ENCODE results near the gene PANK3.

GRCh38 chr5:168575391-168576372, 3.5 kb downstream of the PANK3 start:
- TF ChIP-seq SMC3 (conservative IDR thresholded peaks at IDR 0.05; ENCODE audit: insufficient read depth, low read depth, low read length): no peak
- no peak for TF ChIP-seq CTCF (IDR thresholded peaks at IDR 0.05 in 2 of 3, conservative IDR thresholded peaks at IDR 0.05 in 1 of 3; ENCODE audit: insufficient read depth in 2 of 3, low read depth in 1 of 3, low read length in 3 of 3)
- TF ChIP-seq ADNP (tag; IDR thresholded peaks at IDR 0.05): no peak
- TF ChIP-seq ZBTB40 (IDR thresholded peaks at IDR 0.05): no peak
- TF ChIP-seq ZBTB40 (CRISPR knock-in tag; IDR thresholded peaks at IDR 0.05): no peak
- TF ChIP-seq SRF (CRISPR knock-in tag; IDR thresholded peaks at IDR 0.05): no peak
- TF ChIP-seq POLR2A (conservative IDR thresholded peaks at IDR 0.05): no peak
- no peak for TF ChIP-seq ZNF140 (CRISPR knock-in tag; IDR thresholded peaks at IDR 0.05)
- no peak for TF ChIP-seq STAT5B (CRISPR knock-in tag; IDR thresholded peaks at IDR 0.05)
- TF ChIP-seq MAX (CRISPR knock-in tag; IDR thresholded peaks at IDR 0.05): no peak
- no peak for TF ChIP-seq PTTG1 (tag; IDR thresholded peaks at IDR 0.05; ENCODE audit: low read depth)
- TF ChIP-seq MLX (CRISPR knock-in tag; conservative IDR thresholded peaks at IDR 0.05): no peak
- no peak for TF ChIP-seq NR2C1 (IDR thresholded peaks at IDR 0.05)
- no peak for TF ChIP-seq NR2C1 (tag; IDR thresholded peaks at IDR 0.05)

All from K562 (cell line).